HG03135 (cell line): ENCODE measurements around the gene FXYD4.

Experiments
- ATAC-seq: cut with Tn5 transposase; IDR thresholded peaks from one replicate; pipeline ENCODE4 v1.9.1; 2021; ENCODE audit warnings: mild to moderate bottlenecking, moderate library complexity; ENCODE audit not compliant: unreplicated experiment

Gene FXYD4

DNA sequence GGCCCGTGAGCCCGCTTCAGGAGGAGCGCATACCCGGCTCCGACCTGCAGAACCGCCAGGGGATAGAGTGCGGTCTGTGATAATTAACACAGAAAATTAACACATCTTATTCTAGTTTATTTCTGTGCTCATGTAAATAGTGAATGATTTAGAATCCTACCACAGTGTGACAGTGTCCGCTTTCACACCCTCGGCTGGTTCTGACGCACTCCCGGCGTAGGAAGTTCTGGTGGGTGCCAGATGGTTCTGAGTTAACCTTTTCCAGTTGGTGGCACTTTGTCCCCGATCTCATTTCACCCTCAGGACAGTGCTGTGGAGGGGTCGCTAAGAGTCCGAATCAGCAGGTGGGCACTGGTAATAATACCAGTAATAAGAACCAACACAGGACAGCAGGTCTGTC, 28.3 kb upstream of the FXYD4 start:
- no peak for ATAC-seq

DNA sequence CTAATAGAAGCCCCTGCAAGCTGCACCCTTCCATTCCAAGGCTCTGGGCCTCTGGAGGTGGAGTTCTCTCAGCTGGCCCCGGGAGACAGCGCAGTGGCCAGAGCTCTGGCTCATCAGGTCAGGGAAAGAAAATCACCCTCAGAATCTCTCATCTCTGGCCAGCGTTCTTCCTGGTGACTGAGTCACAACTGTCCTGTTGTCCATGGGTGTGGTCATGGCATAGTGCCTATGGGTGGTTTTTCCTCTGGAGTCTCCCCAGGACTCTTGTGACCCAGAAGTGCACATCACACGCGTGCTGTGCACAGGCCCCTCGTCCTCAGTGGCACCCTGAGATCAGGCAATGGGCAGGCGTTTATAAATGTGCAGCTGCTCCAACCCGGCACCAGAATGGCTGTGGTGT, 27.4 kb upstream of the FXYD4 start:
- no peak for ATAC-seq

DNA sequence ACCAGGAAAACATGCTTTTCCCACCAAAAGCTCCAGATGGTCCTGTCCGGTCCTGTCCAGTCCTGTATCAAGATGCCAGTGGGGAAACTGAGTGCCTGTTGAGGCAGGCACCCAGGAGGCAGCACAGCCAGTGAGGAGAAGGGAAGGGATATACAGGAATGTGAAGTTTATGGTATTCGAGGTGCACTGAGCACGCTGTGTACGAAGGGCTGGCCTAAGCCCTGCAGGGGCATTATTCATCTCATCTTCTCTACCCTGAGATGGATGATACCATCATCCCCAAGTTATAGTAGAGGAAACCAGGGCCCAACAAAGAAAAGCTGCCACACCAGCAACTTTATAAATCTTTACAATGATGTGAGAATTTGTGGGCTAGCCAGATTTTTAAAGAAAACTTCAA, 23.4 kb upstream of the FXYD4 start:
- ATAC-seq: no peak

DNA sequence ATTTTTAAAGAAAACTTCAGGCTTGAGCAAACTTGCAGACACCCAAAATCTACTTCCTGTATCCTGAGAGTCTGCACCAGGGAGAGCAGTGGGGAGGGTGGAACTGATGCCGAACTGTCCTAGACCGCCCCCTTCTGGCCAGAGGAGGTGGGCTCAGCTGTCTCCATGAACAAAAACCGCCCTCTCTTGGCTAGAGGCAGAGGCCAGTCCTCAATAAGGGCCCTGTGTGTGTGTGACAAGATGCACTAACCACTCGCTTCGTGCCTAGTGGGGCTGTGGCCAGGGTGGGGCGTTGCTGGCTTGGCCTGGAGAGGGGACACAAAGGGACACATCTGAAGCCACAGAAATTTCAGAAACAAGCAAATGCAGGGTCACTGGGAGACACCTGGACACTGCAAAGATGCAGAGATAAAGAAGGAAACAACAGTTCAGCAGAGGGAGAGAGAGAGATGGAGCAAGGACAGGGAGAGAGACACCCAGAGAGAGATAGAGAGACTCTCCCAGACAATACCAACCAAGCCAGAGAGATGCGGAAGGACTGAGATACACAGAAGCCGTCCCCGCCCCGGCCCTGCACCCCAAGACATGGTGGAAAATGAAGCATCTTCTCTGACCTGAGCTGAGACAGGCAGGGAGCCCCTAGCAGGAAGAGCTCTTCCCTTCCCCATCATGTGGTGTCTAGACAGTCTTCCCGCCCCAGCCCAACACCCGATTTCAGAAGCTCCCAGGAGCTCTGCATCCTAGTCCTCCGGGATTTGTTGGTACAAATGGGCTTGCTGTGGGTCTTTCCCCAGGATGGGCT, 22.7 kb upstream of the FXYD4 start:
- peak; percentile 99 for ATAC-seq

DNA sequence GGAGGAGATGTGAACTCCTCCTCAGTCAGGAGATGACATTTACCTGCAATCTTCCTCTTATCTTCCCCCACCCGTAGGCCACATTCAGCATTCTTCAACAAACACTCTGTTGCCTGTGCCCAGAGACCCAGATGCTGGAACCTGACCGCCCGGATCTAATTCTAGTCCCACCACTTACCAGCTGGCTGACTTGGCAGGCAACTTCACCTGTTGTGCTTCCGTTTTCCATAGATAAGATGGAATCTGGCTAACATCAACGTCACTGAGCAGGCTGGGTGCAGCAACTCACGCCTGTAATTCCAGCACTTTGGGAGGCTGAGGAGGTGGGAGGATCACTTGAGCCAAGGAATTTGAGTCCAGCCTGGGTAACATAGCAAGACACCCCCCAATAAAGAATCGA, 21.3 kb upstream of the FXYD4 start:
- no peak for ATAC-seq

DNA sequence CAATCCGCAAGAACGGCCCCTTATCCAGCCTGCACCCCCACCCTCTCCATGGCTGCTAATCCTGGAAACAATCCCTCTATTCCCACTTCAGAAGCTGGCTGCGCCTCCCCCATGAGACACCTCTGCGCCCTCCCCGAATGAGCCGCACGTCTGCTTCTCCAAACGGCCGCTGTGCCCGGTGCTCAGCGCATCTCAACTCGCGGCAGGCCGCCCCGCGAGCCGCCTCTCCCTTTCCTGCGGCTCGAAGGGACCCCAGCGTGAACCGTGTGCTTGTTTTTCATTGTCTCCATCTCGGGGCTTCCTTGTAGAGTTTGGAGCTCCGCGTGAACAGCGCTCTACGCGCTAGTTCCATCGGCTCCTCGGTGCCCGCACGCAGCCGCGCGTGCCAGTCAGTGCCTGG, 20.8 kb upstream of the FXYD4 start:
- no peak for ATAC-seq

DNA sequence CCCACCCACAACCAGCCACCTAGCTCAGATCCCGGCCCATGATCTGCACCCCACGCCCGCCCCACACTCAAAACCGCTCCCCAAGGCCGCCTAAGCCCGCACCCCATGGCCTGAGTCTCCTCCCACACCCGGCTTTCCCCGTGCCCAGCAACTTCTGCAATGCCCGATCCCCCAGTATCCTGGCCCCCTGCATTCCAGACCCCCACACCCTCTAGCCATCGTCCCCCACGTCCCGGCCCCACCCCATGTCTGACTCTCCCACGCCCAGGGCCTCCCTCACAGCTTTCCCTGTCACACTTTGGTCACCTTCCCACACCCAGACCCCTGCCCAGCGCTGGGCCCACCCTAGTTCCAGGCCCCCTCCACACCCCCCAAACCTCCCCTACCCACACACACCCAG, 20.1 kb upstream of the FXYD4 start:
- ATAC-seq: no peak

DNA sequence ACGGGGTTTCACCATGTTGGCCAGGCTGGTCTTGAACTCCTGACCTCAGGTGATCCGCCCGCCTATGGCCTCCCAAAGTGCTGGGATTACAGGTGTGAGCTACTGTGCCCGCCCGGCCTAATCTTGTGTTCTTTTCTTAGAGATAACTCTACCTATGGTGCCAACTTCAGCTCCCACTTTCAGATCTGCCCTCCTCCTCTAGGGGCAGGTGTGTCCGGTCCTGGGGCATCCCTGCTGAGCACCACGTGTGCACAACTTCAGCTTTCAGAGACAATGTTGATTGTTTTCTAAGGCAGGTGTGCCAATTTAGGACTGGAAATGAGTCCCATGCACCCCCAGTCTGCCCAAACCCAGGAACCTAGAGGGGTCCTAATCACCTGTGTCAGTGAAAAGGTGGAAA, 18.5 kb upstream of the FXYD4 start:
- ATAC-seq: no peak

DNA sequence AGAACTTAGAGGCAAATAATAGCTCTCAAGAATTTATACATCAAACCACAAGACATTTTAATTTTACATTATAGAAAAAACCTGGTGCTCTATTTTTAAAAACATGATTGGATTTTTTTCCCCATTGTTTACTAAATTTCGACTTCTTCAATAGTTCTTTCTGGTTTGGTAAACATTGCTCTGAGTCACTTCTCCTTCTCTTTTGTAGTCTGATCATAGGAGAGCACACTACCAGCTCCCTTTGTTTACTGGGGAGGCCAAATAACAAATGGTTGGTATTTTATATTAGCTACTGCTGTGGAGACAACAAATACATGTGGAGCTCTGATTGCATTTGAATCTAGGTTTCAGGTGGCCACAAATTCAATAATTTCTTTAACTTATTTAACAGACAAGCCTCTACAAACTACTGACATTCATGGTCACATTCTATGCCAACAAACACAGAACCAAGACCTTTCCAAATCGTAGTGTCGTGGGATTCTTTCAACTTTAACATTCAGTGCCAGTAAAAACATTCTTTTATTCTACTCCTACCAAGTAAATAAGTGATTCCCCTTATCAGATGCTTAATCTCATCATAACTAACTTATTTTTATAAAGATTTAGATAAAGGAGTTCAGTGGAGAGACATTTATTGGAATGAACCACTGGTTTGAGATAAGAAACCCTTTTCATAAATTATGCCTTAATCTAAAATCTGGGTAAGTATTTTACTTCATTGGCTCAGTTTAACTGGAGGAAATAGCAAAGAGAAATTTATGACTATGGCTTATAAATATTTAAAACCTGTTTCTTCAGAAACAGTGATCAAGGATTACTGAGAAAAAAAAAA, 17.7 kb upstream of the FXYD4 start:
- no peak for ATAC-seq

DNA sequence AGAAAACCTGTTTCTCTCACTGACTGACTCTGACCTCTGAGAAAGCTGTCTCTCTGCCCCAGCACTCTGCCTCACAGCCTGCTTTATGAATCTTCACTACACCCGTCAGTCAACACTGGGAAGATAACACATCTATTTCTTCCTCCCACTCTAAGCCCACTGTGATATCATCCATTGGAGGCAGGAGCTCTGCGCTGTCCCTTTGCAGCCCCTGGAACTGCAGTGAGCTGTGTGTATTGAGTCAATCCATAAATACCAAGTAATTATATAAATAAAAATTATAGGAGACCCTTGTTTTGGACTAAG, 17.2 kb upstream of the FXYD4 start:
- ATAC-seq: no peak

DNA sequence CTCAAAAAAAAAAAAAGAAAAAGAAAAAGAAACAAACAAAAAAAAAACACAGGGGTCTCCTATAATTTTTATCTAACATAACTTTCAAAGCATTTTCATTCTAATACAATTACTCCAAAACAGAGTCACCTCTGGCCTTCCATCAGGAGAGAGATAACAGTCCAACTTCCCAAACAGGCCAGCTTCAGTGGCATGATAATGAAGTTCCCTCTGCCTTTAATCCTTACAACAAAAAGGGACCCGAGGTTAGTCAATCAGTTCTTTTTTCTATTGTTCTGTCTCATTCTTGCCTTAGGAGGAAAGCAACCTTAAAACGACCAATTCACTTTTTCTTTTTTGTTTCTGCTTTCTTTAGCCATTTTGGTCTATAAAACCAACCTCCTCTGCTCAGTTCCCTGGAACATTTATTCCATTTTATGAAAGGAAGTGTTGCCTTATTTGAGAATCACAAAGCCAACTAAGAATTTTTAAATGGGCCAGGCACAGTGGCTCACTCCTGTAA, 16.5 kb upstream of the FXYD4 start:
- ATAC-seq: no peak

DNA sequence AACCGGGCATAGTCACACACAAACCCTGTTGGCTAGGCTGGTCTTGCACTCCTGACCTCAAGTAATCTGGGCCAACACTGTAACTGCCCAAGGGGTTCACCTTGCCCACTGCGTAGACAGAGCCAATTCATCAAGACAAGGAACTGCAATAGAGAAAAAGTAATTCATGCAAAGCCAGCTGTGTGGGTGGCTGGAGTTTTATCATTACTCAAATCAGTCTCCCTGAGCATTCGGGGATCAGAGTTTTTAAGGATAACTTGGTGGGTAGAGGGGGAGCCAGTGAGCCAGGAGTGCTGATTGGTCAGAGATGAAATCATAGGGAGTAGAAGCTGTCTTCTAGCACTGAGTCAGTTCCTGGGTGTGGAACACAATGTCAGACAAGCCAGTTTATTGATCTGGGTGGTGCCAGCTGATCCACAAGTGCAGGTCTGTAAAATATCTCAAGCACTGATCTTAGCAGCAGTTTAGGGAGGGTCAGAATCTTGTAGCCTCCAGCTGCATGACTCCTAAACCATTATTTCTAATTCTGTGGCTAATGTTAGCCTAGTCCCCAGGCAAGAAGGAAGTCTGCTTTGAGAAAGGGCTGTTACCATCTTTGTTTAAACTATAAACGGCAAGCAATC, 15.6 kb upstream of the FXYD4 start:
- ATAC-seq: no peak

DNA sequence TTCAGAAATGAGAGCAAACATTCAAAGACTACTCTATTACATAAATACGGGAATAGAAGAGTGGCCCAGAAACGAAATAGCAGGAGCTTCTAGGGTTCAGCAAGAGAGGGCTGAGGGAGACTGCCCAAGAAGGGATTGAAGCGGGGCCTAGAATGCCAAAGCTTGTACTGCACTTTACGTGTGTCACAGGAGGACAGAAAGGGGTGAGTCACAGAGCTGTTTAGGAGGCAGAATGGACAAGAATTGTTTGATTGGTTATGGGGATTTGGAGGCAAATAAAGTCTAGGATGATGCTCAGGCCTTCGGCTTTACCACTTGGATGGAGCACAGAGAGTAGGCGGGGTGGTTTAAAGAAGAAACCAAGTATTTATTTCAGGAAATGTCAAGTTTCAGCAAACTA, 11.3 kb upstream of the FXYD4 start:
- ATAC-seq: no peak

DNA sequence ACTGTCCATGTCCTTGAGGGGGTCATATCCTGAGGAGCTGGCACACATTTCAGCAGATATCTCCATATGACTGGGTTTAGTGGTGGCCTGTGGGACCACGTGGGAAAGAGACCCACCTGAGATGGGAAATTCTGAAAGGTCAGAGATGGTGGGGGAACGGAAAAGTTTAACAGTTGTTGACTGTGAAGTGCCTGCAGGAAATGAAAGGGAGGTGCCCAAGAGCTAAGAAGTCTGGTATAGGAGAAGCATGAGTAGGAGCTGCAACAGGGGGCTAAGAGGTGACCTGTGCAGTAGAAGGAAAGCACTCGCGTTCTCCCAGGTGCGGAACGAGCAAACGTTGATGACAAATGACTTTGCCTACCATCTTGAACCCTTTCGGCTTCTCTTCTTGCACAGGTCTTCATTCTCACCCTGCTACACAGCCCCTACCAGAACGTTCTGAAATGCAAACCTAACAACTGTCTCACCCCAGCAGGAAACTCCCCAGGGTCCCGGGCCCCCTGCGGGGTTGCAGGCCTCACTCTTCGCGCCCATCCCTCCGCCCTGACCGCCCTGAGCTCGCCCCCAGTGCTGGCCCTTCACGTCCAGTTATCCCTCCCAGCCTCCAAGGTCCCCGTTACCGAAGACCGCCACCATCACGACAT, 9.8 kb upstream of the FXYD4 start:
- no peak for ATAC-seq

DNA sequence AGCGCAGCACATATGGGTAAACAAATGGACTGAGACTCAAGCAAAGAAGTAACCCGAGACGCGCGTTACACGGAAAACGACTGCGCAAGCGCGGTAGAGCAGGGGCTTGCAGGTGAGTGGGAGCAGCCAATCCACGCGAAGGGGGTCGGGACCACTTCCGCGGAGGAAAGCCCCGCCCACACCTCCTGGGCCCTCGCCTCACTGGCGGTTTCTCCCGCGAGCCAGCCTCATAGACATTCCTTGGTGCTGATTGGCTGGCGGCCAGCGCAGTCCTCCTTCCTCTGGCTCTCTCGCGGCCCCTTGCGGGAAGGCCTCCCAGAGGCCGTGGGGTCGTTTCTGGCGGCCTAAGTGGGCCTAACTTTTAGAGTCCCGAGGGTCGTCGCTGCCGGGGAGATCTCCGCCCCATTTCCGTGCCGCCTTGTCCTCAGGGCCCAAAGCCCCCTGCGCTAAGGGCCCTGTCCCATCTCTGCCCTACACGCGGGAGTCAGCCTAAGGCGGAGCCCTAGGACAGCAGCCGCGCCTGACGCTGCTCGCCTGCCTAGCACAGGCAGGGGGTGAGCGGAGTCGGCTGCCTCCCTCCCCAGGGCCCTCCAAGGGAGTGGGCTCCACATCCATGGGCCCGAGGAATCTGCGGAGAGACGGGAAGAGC, 9.1 kb upstream of the FXYD4 start:
- ATAC-seq: peak; percentile 97

DNA sequence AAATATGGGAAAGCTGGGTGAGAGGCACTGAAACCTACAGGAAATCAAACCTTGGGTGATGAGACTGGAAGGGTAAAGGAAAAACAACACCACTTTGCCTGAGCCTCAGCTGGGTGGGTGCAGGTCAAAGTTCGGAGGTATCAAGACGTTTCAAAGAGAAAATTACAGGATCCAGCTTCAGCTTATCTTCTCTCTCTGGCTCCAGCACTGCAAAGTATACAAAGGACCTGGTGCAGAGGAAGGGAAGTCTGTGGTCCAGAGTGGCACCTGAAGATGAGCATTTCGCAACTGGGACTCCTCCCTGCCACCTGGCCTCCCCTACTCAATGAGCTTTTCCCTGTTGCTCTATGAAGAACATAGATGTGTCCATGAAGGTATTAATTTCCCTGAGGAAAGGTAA, 6.4 kb upstream of the FXYD4 start:
- ATAC-seq: no peak

DNA sequence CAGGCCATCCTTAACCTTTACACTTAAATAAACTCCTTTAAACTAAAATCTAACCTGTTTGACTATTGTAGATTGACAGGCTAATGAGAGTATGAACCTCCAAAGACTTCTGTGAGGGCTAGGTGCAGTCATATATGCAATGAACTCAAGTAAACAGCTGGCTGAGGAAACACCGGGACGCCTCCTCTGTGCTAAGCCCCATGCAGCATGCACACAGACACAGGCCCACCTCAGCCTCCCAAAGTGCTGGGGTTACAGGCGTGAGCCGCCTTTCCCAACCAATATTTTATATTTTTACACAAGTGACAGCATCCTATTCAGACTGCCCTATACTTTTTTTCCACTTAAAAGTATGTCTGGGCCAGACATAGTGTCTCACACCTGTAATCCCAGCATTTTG, 1.5 kb upstream of the FXYD4 start:
- no peak for ATAC-seq

DNA sequence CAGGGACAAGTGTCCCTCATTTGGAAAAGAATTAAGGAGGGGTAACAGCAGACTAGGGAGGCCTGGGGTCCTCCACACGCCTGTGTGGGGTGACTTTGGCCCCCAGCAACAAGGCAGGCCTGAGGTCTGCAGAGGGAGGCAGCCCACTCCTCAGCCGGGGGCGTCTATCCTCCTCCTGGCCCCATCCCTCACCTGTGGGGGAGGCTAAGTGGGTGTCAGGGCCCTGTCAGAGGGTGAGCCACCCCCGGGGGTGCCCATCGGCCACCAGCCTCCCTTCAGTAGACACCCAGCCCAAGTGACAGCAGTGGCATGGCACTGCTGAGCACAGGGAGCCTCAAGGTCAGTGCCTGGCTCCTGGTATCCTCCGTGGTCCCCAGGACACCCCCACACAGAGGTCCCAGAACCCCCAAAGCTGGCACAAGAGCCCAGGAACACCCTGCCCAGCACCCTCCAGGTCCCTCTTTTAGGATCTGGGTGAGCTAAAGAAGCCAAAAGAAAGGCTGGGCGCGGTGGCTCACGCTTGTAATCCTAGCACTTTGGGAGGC, 693 bp upstream of the FXYD4 start:
- no peak for ATAC-seq

DNA sequence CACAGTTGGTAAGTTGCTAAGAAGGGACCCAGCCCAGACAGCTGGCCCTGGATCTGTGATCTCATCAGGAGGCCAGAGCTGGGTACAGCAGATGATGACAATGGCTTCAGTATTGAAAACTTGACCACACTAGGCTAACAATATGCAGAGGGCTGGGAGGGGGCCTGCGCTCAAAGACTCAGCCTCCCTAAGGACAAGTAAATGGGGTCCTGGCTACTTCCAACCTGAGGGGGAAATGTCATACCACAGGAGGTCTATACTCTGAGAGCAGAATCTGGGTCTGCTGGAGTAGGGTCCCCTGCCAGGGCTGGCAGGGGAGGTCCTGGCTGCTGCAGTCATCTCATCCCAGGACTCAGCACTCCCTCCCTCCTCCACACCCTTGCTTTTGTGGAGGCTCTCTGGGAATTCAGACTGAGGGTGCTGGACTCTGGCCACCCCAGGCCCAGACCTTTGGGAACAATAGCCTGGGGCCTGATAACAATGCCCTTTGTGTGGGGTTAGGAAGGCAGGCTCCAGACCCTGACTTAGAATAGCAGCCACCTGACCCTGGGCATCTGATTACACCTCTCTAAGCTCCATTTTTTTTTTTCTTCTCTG, 1.4 kb downstream of the FXYD4 start:
- ATAC-seq: no peak

DNA sequence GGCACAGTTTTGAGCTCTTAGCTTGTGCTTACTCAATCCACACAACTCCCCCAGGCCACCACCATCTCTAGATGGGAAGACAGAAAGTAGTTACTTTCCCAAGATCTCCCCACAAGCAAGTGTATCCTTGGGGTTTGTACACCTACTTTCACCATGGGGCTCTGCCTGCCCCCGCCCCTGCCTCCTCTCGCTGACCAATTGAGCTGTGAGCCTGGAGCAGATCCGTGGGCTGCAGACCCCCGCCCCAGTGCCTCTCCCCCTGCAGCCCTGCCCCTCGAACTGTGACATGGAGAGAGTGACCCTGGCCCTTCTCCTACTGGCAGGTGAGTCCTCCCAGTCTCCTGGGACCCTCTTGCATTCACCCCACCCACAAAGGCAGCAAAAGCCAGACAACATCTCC, 2.0 kb downstream of the FXYD4 start:
- ATAC-seq: no peak
